Transverse colon (tissue), 4 donors: ENCODE results near the gene SHLD3. TPM values are rescaled to one million over a fixed set of nuclear protein-coding genes. Genes with fewer than 3 reads are reported as not detected.

Source experiments
- DNase-seq: peaks from one replicate; pipeline ENCODE4 v3.0.0-alpha.2; 2019
- H3K27ac ChIP-seq, 4 donors: fragments of 200-600 bp; sonication (generic); 2 replicates each; pipeline ENCODE4 v1.5.1; 2016 to 2018; ENCODE audit warnings: inconsistent platforms in 4 of 4
- H3K27me3 ChIP-seq: fragments of 200-600 bp; sonication (generic); 2 replicates; pipeline ENCODE4 v1.5.1; 2017; ENCODE audit warnings: inconsistent platforms
- H3K36me3 ChIP-seq, 4 donors: fragments of 200-600 bp; sonication (generic); 2 replicates each; pipeline ENCODE4 v1.5.1; 2017 to 2019; ENCODE audit warnings: inconsistent platforms in 4 of 4
- H3K4me1 ChIP-seq, 4 donors: fragments of 200-600 bp; sonication (generic); 2 replicates each; pipeline ENCODE4 v1.5.1; 2017 to 2020; ENCODE audit warnings: inconsistent platforms in 4 of 4
- H3K4me3 ChIP-seq, 4 donors: fragments of 200-600 bp; sonication (generic); 1 replicate in 1 of 4; 2 replicates in 3 of 4; pipeline versions ENCODE4 v1.5.1 to v1.6.1; 2017 to 2019; ENCODE audit warnings: inconsistent platforms in 4 of 4
- H3K9me3 ChIP-seq, 2 donors: fragments of 200-600 bp; sonication (generic); 2 replicates each; pipeline ENCODE4 v1.5.1; 2017 to 2019; ENCODE audit warnings: inconsistent platforms in 2 of 2
- CTCF ChIP-seq, 5 experiments: fragments of 200-600 bp in 3 of 5; fragments of 450-650 bp in 2 of 5; sonication (generic) in 3 of 5; IDR thresholded peaks; 1 replicate in 2 of 5; 2 replicates in 3 of 5; pipeline ENCODE4 v1.5.1; 2016 to 2017; ENCODE audit warnings: antibody characterized with exemption in 5 of 5, inconsistent platforms in 3 of 5, mild to moderate bottlenecking in 2 of 5, moderate library complexity in 1 of 5
- EP300 ChIP-seq: sonication (generic); formaldehyde crosslinking; IDR thresholded peaks from one replicate; pipeline ENCODE4 v1.6.1; 2017; ENCODE audit warnings: antibody characterized with exemption, low read depth
- POLR2A ChIP-seq: fragments of 450-650 bp; IDR thresholded peaks from one replicate; pipeline ENCODE4 v1.6.1; 2016; ENCODE audit warnings: antibody characterized with exemption, mild to moderate bottlenecking, moderate library complexity
- POLR2AphosphoS5 ChIP-seq, 3 donors: sonication (generic); formaldehyde crosslinking; IDR thresholded peaks; one replicate each; pipeline ENCODE4 v1.6.1; 2016; ENCODE audit warnings: antibody characterized with exemption in 3 of 3
- WGBS, 2 donors: methylation state at CpG; one replicate each; pipeline ENCODE4 v1.1.5; 2018; ENCODE audit warnings: low coverage in 1 of 2; 5-methylcytosine and 5-hydroxymethylcytosine counted together
- in situ Hi-C, 4 donors: fragments of 200-750 bp; cut with MboI; loops; one replicate each; pipeline versions ENCODE4 v1.15.0 to v1.15.1; 2017; ENCODE audit warnings: low sequenced_read_pairs in 3 of 4, low pct_ligation_motif_present in 1 of 4, low pct_unique_long_range_greater_than_20kb in 1 of 4
- intact Hi-C: fragments of 100-400 bp; cut with DNase I; formaldehyde crosslinking; loops from one replicate; pipeline ENCODE4 v1.15.1; 2023; ENCODE audit warnings: low total_unique reads
- total RNA-seq, 4 donors: library from RNA; depleted of rRNA; stranded (reverse); fragments of >200 nt; gene quantifications; one replicate each; pipeline ENCODE4 v1.1.0, GENCODE V29; 2016

The SHLD3 gene
- total RNA-seq, 4 donors from 2014 or later, result 1.00 to 5.7 (median 2.9) TPM; not detected in 1

GRCh38 chr5:65624025-65624570 is 729 bp upstream of the SHLD3 start, which contains the start of gene TRIM23:
TSS of gene TRIM23 (minus strand) at chr5:65624333. CDS start at chr5:65624274, 59 bp downstream.
- Histone ChIP-seq H3K4me3 (peak within 1 kb of the TSS; percentile 57 to 90 (median 85)), H3K36me3 (peaks cover 0 to 7% (median 0%) of the 10 kb centered on the region in 4 donors), H3K4me1 (peaks cover 15 to 33% (median 21%) of the 10 kb centered on the region in 4 donors), H3K27ac (peak within 1 kb of the TSS; percentile 82 to 92 (median 87)), H3K27me3 (no peaks in the 10 kb centered on the region), H3K9me3 (no peaks in the 10 kb centered on the region)
- intact Hi-C loops (no loop called here), in situ Hi-C loops (no loop called here)
- whole genome bisulfite sequencing, 2 donors, result 0 to 1% methylated on average over 2 to 32 of the region's 32 CpGs
- TF ChIP-seq CTCF (IDR thresholded peaks at IDR 0.05) (peak in 2 of 5 experiments; percentile 6), POLR2A (peak; percentile 38), POLR2AphosphoS5 (IDR thresholded peaks at IDR 0.05) (peak; percentile 35 to 59 (median 49)), EP300 (no peak)
- DNase-seq, result peak; percentile 93

GRCh38 chr5:65625743-65626142 is 916 bp downstream of the SHLD3 start:
- in situ Hi-C loops (no loop called here), intact Hi-C loops (no loop called here)
- Histone ChIP-seq H3K27me3 (no peaks in the 10 kb centered on the region), H3K27ac (peak overlapping the region in 3 of 4 donors; percentile 82 to 89 (median 85)), H3K36me3 (peaks cover 0 to 10% (median 3%) of the 10 kb centered on the region in 4 donors), H3K4me1 (peaks cover 15 to 33% (median 21%) of the 10 kb centered on the region in 4 donors), H3K9me3 (no peaks in the 10 kb centered on the region), H3K4me3 (peak overlapping the region; percentile 57 to 86 (median 82))
- 51 to 52% methylated on average over 6 of the region's 6 CpGs for WGBS, 2 donors
- no peak for DNase-seq
- TF ChIP-seq EP300, result no peak
- TF ChIP-seq CTCF (IDR thresholded peaks at IDR 0.05), result no peak
- TF ChIP-seq POLR2AphosphoS5 (IDR thresholded peaks at IDR 0.05), result no peak
- no peak for TF ChIP-seq POLR2A

GRCh38 chr5:65630981-65631380 is 6.2 kb downstream of the SHLD3 start:
- Histone ChIP-seq H3K9me3 (no peaks in the 10 kb centered on the region), H3K27me3 (no peaks in the 10 kb centered on the region), H3K27ac (no peak overlapping the region), H3K36me3 (peaks cover 0 to 10% (median 4%) of the 10 kb centered on the region in 4 donors), H3K4me3 (no peak overlapping the region), H3K4me1 (peaks cover 2 to 4% (median 3%) of the 10 kb centered on the region in 4 donors)
- DNase-seq, result no peak
- intact Hi-C loops, result no loop called here
- TF ChIP-seq EP300 (no peak), POLR2A (no peak), CTCF (IDR thresholded peaks at IDR 0.05) (no peak)
- in situ Hi-C loops, result no loop called here

GRCh38 chr5:65640240-65640639 is 15.4 kb downstream of the SHLD3 start:
- Histone ChIP-seq H3K36me3 (peaks cover 0 to 25% (median 7%) of the 10 kb centered on the region in 4 donors), H3K27ac (no peak overlapping the region), H3K4me3 (no peak overlapping the region), H3K27me3 (no peaks in the 10 kb centered on the region), H3K9me3 (no peaks in the 10 kb centered on the region), H3K4me1 (no peaks in the 10 kb centered on the region)
- intact Hi-C loops, result no loop called here
- in situ Hi-C loops, result no loop called here
- TF ChIP-seq EP300 (no peak), POLR2A (no peak), CTCF (IDR thresholded peaks at IDR 0.05) (no peak), POLR2AphosphoS5 (IDR thresholded peaks at IDR 0.05) (no peak)
- WGBS, 2 donors, result 86 to 96% methylated on average over 4 of the region's 4 CpGs
- DNase-seq, result no peak
